Neural cell (in vitro differentiated cells): ENCODE results near the gene CDH4.

ENCODE experiments used
- EP300 ChIP-seq: fragments of 450-650 bp; conservative IDR thresholded peaks from 2 replicates; pipeline ENCODE4 v1.6.1; 2014; ENCODE audit warnings: antibody characterized with exemption, mild to moderate bottlenecking, moderate library complexity; ENCODE audit not compliant: poor library complexity, severe bottlenecking
- EZH2 ChIP-seq: fragments of 200-600, 300-800 bp; shearing (Covaris generic), sonication (generic); IDR thresholded peaks from 2 replicates; pipeline ENCODE4 v1.6.1; 2014; ENCODE audit warnings: antibody characterized with exemption, low read length, borderline replicate concordance, mild to moderate bottlenecking; ENCODE audit not compliant: insufficient read depth, poor library complexity, severe bottlenecking
- POLR2AphosphoS5 ChIP-seq: IDR thresholded peaks from 2 replicates; pipeline ENCODE4 v1.6.1; 2012
- RAD21 ChIP-seq: fragments of 450-650 bp; conservative IDR thresholded peaks from 2 replicates; pipeline ENCODE4 v1.6.1; 2014; ENCODE audit warnings: antibody characterized with exemption, mild to moderate bottlenecking, moderate library complexity
- TF ChIP-seq, protein P1 (sequence below): fragments of 450-650 bp; IDR thresholded peaks from 2 replicates; pipeline ENCODE4 v1.5.1; 2014; ENCODE audit warnings: antibody characterized with exemption, mild to moderate bottlenecking, moderate library complexity; ENCODE audit not compliant: poor library complexity, severe bottlenecking
- TF ChIP-seq, protein P2 (sequence below): IDR thresholded peaks from 2 replicates; pipeline ENCODE4 v1.6.1; 2012; ENCODE audit warnings: borderline replicate concordance

DNA sequence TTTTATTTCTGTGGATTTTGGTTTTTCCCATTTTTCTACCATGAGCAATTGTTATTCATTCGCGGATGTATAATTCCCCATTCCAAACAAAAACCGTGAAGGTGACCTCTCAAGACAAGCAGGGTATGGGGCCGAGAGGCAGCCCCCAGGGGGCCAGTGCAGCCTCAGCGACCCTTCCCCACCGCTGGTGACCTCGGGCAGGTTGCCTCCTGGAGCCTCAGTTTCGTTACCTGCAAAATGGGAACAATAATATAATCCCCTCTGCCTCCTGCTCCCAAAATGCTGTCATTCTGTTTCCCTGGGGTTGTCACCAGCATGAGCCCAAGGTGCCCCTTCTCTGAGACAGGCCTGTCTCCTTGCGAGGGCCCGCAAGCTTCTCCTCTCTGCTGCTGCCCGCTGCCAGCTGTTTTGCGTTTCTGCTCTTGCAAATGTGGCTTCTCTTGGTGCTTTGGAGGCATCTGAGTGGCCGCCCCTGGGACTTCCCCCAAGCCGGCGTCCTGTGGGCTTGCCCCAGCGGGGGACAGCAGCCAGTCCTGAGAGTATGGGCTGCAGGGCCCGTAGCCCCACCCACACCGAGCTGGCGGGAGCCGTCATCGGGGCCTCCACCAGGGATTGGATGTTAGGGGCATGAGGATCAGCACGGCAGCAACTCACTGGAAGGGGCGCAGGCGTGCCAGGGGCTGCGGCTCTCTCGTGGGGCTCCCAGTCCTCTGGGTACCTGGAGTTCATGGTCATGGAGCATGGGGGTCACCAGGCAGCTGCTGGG lies 651.7 kb downstream of the CDH4 start:
- TF ChIP-seq, protein P1, sequence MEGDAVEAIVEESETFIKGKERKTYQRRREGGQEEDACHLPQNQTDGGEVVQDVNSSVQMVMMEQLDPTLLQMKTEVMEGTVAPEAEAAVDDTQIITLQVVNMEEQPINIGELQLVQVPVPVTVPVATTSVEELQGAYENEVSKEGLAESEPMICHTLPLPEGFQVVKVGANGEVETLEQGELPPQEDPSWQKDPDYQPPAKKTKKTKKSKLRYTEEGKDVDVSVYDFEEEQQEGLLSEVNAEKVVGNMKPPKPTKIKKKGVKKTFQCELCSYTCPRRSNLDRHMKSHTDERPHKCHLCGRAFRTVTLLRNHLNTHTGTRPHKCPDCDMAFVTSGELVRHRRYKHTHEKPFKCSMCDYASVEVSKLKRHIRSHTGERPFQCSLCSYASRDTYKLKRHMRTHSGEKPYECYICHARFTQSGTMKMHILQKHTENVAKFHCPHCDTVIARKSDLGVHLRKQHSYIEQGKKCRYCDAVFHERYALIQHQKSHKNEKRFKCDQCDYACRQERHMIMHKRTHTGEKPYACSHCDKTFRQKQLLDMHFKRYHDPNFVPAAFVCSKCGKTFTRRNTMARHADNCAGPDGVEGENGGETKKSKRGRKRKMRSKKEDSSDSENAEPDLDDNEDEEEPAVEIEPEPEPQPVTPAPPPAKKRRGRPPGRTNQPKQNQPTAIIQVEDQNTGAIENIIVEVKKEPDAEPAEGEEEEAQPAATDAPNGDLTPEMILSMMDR = no peak
- TF ChIP-seq EP300 (no peak), EZH2 (no peak), RAD21 (no peak), POLR2AphosphoS5 (no peak)
- TF ChIP-seq, protein P2, sequence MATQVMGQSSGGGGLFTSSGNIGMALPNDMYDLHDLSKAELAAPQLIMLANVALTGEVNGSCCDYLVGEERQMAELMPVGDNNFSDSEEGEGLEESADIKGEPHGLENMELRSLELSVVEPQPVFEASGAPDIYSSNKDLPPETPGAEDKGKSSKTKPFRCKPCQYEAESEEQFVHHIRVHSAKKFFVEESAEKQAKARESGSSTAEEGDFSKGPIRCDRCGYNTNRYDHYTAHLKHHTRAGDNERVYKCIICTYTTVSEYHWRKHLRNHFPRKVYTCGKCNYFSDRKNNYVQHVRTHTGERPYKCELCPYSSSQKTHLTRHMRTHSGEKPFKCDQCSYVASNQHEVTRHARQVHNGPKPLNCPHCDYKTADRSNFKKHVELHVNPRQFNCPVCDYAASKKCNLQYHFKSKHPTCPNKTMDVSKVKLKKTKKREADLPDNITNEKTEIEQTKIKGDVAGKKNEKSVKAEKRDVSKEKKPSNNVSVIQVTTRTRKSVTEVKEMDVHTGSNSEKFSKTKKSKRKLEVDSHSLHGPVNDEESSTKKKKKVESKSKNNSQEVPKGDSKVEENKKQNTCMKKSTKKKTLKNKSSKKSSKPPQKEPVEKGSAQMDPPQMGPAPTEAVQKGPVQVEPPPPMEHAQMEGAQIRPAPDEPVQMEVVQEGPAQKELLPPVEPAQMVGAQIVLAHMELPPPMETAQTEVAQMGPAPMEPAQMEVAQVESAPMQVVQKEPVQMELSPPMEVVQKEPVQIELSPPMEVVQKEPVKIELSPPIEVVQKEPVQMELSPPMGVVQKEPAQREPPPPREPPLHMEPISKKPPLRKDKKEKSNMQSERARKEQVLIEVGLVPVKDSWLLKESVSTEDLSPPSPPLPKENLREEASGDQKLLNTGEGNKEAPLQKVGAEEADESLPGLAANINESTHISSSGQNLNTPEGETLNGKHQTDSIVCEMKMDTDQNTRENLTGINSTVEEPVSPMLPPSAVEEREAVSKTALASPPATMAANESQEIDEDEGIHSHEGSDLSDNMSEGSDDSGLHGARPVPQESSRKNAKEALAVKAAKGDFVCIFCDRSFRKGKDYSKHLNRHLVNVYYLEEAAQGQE = no peak
